Myocyte (in vitro differentiated cells): ENCODE data around the gene ACOT13. TPM values are rescaled to one million over a fixed set of nuclear protein-coding genes. Genes with fewer than 3 reads are reported as not detected.
A peak's percentile ranks its signal among the peaks of the same experiment; 100 is the strongest.
"Not testable (repeated sequence)": the region's sequence is repeated elsewhere in the genome, so short reads cannot be mapped to it uniquely, and the experiment has no call there.

Source experiments
- DNase-seq: peaks from one replicate; pipeline ENCODE4 v3.0.0-alpha.2; 2012; ENCODE audit warnings: low read depth
- total RNA-seq: library from RNA; depleted of rRNA; stranded (reverse); fragments of >200 nt; gene quantifications from 2 replicates; pipeline ENCODE4 v1.2.3, GENCODE V29; 2014

Gene ACOT13
- total RNA-seq, 1 donor from 2014 or later, result 11.6 TPM

DNA sequence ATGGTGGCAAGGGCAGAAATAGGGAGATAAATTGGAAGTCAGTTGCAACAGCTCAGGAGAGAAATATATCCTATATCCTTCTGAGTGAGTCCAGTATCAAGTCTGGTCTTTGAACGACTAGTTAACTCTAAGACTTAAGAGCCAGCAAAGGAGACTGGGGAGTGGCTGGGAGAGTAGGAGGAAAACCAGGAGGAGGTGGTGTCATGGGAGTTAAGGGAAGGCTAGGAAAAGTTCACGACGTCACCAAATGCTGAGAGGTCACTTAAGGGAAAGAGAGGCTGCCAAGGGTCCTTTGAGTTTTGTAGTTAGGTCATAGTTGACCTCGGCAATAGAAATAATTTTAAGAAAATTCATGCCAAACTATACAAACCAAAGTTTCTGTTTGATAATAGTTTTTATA is 25.1 kb downstream of the ACOT13 start:
- no peak for DNase-seq

DNA sequence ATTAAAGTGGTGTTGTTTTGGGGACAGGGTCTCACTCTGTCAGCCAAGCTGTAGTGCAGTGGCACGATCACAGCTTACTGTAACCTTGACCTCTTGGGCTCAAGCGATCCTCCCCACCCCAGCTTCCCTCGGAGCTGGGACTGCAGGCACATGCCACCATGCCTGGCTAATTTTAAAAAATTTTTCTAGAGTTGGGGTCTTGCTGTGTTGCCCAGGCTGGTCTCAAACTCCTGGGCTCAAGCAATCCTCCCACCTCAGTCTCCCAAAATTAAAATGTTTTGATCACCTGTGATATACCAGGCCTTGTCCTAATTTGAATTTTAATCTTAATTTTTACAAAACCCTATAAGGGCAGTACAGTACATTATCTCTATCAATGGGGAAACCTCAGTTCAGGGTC is 25.5 kb downstream of the ACOT13 start:
- no peak for DNase-seq

DNA sequence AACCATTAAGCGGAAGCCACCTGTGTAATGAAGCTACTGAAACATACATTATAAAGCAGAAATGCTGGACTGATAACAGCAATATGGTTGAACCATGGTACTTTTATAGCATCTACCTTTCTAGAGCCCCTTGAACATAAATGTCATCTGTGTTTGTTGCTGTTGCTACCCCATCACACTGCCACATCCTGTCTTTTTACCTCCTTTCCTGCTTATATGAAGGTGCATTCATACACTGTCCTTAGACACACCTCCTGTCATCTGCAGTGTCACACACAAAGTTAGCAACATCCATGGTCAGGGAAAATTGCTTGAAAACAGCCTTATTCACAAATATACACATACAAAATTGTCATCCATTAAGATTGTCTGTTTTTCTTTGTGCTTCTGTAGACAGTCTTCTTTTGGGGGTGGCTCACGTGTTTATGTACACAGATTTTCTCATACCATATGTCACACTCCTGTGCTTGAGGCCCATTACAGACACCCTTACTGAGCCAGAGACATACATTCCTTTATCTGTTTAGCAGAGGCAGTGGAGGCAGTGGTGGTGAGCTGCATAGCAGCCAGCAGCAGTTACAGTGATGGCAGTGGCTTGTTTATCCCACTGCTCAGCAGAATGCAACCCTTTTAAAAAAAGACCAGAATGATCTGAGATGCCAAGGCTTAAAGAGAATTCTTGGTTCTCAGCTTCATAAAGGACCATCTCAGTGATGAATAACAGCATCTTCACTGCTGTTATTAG is 26.1 kb downstream of the ACOT13 start:
- no peak for DNase-seq

DNA sequence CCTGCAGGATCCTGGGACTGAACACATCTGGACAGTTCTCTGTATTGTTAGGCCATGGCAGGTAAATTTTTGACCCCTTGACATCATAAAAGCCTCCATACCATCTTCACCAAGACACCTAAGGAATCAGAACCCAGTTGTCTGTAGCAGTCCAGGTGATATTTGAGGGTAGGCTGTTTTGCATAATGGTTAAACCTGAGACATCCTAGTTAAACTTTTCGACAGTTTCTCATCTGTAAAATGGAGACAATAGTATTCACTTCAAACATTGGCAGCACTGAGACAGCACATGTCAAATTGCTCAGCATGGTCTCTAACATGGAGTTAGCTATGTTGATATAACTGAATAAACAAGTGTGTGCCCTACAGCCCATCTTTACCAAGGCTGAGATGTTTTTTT is 27.3 kb downstream of the ACOT13 start:
- DNase-seq, result no peak

DNA sequence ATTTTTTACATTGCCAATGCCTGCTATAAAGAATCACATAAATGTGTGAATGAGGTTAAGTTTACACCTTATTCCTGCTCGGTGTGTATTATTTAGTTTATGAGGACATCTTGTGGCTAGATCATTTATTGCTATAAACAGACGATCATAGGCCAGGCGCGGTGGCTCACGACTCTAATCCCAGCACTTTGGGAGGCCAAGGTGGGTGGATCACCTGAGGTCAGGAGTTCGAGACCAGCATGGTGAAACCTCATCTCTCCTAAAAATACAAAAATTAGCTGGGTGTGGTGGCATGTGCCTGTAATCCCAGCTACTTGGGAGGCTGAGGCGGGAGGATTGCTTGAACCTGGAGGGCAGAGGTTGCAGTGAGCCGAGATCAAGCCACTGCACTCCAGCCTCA is 28.8 kb downstream of the ACOT13 start:
- DNase-seq, result peak; percentile 37

DNA sequence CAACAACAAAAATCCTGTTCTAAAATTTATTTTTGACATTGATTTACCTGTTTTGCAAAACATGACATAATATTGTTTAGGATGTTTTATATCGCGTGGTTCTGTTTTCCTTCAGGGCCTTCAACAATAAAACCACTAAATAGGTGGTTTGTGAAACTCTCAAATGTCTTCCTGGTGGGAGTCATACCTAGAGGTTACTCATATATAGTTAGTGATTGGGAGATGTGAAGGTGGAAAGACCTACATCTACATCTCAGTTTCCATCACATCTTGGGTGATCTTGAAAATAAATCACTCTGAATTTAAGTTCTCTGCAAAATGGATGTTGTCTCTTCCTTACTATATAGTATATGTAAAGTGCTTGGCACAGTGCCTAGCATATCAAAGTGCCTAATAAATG is 29.2 kb downstream of the ACOT13 start:
- no peak for DNase-seq

DNA sequence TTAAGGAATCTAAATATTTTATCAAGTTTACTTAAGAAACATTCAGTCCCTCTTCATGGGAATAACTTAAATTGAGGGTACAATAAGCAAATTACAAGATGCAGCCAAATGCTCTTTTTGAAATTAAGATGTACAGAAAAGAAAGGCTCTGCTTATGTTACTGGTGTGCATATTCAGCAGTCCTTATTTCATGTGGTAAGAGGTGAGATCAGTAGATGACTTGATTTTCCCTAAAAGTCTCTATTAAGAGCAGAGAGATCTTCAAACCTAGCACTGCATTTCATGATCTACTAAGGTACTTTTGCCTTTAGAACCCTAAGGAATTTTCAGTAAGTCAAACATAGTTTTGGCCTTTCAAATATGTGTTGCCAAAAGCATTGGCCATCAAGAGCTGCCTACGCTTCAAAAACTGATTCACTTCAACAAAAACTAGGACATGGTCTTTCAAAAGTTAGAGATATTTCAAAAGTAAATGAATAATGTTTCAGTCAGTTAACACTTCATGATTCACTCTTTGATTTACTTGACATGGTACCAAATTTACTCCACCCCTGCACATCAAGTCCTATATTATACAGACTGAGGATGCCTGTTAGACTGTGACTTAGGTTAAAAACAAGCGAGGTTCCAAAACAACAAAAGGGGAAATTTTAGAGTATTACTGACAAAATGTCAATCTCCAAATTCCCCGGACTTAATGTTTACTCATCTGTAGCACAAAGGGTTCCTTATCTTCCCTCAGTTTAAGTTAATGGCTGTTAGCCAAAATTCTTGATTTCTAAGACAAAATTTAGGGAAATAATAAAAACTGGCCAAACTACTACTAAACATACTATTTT is 32.9 kb downstream of the ACOT13 start:
- DNase-seq, result no peak

DNA sequence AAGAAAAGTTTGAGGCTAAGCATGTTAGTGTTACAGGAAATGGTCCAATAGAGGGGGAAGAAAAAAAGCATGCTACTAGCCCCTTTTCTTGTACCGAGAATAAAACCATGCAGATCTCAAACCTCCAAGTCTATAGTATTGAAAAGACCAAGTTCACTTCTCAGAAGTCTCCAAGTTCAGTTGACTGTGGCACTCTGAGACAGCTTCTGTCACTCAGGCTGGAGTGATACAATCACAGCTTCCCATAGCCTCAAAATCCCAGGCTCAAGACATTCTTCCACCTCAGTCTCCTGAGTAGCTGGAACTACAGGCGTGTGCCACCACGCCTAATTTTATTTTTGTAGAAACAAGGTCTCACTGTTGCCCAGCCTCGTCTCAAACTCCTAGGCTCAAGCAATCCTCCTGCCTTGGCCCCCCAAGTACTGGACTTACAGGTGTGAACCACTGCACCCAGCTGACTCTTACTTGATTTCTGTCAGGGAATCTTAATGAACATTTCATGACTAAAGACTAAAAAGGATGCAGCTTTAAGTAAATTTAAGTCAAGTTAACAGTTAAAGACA is 35.9 kb downstream of the ACOT13 start:
- DNase-seq, result no peak

DNA sequence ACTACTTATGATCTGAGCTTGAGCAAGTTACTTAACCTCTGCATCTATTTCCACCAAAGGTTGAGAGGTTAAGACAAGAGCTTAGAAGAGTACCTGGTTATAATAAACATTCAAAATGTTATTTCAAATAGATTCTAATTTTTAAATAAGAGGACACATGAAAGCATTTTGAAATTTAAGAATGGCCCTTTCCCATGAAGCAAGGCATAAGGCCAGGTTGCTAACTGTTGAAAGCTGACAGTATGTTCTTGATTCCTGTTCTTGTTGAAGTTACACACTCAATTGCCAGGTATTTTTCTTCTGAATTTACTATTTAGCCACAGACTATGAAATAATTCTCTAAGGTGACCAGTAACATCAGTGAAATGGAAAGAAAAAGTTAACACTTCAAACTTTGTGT is 37.6 kb downstream of the ACOT13 start:
- no peak for DNase-seq

DNA sequence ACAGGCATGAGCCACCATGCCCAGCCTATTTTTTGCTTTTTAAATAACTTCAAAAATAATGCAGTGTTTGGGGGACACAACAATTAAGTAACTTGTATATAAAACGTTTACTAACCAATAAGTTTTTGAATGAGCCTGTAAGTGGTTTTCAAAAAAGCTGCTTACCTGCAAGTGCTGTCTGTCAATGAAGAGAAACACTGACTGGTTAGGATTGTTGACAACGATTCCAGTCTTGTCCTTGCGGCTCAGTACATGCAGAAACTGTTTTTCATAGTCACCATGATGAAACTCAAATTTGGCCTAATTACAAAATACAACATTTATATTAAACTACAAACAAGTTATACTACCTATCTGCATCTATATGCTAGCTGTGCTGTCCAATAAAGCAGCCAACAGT is 41.7 kb downstream of the ACOT13 start:
- no peak for DNase-seq

DNA sequence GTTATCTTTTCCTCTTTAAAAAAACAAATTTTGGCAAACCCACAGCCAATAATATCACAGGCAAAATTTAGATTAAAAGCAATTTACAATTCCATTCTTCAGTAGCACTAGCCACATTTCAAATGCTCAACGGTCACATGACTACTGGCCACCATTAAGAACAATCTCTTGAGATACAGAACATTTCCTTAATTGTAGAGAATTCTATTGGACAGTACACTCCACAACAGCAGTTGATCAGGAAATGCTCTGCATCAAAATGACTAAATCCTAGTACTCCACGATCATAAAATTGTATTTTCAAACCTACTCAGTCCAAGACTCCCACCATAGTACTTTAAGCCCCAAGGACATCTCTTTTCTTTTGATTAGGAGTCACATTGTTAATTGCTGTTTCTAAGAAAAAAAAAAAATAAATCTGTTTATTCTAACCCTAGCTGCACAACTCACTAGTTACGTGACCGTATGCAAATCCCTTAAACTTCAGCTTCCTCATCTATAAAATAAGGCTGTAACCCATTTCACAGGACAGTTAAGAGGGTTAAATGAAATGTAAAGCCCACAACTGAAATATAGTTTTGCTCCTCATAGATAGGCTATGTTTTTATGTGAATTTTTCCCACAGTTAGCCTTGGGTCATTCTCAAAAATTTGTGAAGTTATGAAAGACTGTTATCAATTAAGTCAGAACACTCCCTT is 42.3 kb downstream of the ACOT13 start:
- no peak for DNase-seq

DNA sequence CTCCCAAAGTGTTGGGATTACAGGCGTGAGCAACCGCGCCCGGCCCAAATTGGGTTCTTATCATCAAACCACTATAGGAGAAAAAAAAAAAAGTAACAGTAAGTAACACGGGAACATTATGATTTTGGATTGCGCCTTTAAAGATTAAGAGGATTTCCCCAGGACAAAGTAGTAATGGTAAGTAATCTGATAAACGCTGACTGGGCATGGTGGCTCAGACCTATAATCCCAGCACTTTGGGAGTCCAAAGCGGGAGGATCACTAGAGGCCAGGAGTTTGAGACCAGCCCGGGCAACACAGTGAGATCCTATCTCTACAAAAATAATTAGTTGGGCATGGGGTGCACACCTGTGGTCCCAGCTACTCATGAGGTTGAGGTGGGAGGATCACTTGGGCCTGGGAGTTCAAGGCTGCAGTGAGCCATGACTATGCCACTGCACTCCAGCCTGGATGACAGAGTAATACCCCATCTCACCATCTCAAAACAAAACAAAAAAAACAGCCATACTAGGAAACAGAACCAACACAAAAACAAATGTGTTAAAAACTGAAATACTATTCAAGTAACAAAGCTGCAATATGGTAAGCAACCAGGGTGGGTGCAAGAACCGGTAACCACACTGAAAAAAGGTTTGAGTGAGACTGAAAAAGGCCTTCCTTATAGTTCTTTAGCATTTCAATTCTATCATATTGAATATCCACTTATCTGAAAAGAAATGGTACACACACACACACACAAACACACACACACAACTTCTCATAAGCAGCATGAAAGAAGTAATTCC is 43.8 kb downstream of the ACOT13 start:
- no peak for DNase-seq

DNA sequence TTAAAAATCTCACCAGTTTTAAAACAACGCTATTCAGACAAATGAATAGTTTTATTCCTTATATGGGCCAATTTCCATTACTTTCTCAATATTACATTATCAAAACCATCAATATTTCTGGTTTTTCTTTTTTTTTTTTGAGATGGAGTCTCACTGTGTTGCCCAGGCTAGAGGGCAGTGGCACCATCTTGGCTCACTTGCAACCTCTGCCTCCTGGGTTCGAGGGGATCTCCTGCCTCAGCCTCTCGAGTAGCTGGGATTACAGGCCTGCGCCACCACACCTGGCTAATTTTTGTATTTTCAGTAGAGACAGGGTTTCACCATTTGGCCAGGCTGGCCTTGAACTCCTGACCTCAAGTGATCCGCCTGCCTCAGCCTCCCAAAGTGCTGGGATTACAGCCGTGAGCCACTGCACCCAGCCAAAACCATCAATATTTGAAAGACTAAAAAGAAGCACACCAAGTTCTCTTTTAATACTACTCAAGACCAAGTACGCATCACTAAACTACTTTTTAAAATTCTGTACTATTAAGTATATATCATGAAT is 49.8 kb downstream of the ACOT13 start:
- not testable (repeated sequence) for DNase-seq

DNA sequence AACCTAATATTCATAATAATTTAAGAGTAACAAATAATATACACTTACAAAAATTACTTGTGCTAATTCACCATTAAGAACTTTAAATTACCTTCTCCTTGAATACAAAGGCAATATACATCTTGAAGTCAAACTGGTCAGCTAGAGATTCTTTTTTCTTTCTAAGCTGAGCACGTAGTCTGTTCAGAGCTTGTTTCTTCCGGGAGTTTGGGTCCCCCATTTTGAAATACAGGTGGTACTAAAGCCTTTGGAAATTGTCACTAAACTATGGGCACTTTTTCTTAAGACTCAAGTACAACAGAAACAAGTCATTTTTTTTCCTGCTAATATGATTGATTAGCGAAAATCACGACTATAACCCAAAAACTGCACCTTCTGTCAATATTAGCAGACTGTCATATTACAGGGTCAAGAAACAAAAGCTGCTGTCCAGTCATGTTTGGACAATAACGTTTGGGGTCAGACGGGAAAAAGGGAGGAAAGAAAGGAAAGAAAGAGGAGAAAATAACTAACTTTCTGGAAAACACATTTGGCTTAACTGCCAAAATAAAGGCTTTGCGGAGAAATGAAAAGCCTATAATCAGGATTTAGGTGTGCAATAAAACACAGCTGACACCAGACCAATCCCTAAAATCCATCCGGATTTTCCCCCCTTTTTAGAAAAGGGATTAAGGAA is 51.7 kb downstream of the ACOT13 start:
- no peak for DNase-seq

DNA sequence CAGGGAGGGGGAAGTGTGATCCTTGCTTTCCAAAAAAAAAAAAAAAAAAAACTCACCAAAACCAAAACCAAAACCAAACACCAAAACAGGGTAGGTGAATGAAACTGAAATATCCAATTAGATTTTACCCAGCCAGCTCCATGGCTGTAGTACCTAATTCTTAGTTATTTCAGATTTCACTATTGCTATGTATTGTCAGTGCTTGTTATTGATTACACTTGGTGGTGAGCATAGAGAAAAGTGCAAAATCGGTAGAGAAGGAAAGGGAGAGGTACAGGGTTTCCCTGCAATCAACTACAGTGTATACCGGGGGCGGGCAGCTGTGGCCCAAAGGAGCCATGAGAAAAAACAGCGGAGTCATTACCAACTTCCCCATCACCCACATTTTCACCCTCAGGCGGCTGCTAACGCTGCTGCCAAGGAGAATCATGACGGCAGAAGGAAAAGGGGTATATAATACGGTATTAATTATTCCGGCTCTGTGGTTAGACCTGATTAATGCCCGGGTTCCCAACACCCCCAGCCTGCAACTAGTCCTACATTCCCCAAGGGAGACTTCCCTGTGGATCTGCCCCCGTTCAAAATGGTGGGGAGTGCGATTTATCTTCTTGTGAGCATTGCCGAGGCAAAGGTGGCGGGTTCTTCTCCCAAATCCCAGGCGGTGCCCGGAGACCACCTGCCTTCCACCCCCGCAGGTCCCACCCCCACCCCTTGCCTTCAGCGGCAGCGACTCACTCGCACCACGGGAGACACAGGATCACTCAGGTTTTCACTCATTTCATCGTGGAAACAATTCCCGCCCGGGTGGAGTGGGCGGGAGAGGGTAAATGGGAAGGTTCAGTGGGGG is 52.5 kb downstream of the ACOT13 start, which contains the start of gene C6orf62:
C6orf62 (minus strand) TSS at position 30 of the 847 bp plus-strand sequence. CDS start 486 bp downstream, outside the sequence.
- DNase-seq, result peak; percentile 41

DNA sequence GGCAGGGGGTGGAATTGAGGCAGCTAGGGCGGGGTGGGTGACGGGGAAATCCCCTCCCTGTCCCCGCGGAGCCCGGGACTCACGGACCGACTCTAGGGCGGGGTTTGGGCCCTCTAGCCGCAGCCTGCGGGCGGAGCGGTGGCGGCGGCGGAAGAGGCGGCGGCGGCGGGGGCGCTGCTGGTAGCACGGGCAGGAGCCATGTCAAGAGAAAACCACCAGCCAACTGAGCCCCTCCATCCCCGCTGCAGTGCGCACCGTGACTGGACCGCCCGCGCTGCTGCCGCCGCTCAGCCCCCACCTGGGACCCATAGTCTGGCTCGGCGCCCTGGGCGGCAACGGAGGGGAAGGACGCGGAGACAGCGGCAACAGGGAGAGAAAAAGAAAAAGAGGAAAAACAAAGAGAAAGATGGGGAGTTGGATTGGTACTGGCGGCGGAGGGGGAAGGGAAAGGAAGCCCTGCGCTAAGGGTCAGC is 53.3 kb downstream of the ACOT13 start:
- peak; percentile 69 for DNase-seq

DNA sequence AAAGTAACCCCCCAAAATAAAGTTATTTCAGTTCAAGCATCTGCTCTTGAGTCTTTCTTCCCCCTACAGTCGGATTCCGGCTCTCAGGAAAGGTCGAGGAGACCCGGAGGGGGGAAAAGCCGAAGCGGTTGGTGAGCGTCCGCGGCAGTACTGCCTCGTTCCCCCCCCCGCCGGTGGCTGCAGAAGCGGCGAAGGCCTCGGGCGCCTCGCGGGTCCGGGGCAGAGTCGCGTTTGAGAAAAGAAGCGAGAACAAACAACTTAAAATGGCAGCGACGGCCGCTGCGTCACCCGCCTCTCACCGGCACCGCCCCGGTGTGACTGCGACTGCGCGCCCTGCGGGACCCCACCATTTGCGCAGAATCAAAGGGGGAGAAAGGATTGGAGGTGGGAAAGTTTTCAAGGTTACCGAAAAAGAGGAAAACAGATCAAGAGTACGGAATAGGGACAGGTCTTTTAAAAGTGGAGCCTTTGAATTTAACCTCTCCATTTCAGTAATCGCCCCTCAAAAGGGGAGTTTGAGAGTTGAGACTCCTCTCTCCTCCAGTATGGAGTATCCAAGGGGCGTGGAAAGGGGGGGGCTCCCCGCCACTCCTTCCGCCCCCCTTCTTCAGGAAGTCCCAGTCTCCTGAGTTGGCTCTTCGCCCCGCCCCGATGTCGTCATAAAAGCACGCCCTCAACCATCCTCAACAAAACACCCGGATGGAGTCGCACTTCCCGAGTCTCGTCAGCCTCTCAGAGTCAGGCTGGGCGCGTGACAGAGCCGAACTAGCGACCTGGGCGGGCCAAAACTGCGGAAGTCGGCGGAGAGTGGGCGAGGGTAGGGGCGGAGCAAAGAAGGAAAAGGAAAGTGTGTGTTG is 54.0 kb downstream of the ACOT13 start:
- DNase-seq, result peak; percentile 100
